GM18520 (cell line): ENCODE results near the gene TRHDE.

Source experiments
- ATAC-seq: cut with Tn5 transposase; IDR thresholded peaks from one replicate; pipeline ENCODE4 v1.9.1; 2021; ENCODE audit not compliant: unreplicated experiment

Gene TRHDE

DNA sequence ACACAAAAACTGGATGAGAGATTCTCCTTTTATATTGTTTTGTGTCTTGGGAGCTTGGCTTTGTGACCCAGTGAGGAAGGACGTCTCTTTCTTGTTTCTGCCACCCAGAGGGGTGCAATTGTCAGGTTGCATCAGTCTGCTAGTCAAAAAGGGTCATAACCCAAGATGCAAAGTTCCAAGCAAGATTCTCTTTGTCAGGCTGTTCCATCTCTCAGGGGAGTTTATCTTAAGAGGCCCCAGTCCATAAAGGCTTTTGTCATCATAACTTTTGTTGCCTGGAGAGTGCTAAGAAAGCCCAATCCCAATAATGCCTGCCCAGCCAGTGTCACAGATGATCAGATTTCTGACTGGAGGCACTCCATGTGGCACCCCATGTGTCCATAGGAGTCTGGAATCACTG lies 444.9 kb downstream of the TRHDE start:
- ATAC-seq = no peak
